Inflammatory macrophage treated with lipopolysaccharide for 4 hours (primary cell): ENCODE data around the gene ARHGDIG.

Source experiments
- DNase-seq: peaks from one replicate; pipeline ENCODE4 v3.0.0-alpha.2; 2020

The ARHGDIG gene

DNA sequence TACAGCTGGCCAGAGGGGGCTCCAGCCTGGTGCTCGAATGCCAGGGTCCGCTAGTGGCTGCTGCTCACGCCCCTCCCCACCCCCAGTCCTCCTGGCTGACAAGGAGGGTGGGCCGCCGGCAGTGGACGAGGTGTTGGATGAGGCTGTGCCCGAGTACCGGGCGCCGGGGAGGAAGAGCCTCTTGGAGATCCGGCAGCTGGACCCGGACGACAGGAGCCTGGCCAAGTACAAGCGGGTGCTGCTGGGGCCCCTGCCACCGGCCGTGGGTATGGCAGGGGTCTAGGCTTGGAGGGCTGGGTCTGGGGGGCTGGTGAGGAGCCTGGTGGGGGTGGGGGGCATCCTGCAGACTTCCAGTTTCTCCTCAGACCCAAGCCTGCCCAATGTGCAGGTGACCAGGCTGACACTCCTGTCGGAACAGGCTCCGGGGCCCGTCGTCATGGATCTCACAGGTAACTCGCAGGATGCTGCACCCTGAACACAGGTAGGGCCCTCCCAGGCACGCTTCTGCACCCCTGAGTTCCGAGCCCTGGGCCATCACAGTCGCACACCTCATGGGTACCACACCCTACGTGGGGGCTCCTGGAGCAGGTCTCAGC lies 1.4 kb downstream of the ARHGDIG start:
- no peak for DNase-seq

- DNase-seq, result no peak
Measured at GRCh38 chr16:282491-282890, 2.1 kb downstream of the ARHGDIG start.

GRCh38 chr16:283033-283805 lies 2.8 kb downstream of the ARHGDIG start, which contains the start of gene PDIA2:
PDIA2 (plus strand) TSS chr16:283164; CDS start chr16:283170, 6 bp downstream.
- no peak for DNase-seq

DNA sequence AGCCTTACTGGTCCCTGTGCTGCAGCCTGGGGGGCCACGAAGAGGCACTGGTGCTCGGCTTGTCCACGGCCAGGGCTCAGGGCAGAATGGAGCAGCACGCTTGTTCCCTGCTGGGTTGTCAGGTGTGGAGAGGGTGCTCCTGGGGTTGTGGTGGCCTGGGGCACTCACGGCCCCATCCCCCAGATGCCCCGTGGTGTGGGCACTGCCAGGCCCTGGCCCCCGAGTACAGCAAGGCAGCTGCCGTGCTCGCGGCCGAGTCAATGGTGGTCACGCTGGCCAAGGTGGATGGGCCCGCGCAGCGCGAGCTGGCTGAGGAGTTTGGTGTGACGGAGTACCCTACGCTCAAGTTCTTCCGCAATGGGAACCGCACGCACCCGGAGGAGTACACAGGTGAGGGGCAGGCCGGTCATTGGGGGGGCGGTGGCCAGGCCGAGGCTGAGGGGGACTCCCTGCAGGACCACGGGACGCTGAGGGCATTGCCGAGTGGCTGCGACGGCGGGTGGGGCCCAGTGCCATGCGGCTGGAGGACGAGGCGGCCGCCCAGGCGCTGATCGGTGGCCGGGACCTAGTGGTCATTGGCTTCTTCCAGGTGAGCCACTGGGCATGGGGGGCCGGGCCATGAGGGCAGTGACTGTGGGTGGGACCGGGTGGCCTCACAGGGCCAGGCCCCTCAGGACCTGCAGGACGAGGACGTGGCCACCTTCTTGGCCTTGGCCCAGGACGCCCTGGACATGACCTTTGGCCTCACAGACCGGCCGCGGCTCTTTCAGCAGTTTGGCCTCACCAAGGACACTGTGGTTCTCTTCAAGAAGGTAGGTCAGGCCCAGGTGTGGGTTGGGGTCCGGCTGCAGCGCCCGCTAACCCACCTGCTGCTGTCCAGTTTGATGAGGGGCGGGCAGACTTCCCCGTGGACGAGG lies 4.1 kb downstream of the ARHGDIG start:
- DNase-seq, result no peak

DNA sequence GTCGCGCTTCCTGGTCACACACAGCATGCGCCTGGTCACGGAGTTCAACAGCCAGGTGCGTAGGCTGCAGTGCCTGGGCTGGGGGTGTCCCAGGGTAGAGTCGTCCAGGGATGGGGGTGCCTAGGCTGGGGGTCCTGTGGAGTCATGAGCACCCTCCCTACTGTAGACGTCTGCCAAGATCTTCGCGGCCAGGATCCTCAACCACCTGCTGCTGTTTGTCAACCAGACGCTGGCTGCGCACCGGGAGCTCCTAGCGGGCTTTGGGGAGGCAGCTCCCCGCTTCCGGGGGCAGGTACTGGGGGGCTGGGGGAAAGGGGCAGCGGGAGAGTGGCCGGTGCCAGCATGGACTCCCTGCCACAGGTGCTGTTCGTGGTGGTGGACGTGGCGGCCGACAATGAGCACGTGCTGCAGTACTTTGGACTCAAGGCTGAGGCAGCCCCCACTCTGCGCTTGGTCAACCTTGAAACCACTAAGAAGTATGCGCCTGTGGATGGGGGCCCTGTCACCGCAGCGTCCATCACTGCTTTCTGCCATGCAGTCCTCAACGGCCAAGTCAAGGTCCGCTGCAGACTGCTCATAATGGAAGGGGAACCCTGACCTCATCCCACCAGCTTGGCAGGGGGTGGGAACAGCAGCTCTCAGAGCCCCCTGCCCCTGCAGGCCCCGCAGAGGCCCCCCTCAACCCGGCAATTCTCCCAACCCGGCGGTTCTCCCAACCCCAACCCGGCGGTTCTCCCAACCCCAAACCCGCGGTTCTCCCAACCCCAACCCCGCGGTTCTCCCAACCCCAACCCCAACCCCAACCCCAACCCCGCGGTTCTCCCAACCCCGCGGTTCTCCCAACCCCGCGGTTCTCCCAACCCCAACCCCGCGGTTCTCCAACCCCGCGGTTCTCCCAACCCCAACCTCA lies 5.0 kb downstream of the ARHGDIG start:
- no peak for DNase-seq

- no peak for DNase-seq
Measured at GRCh38 chr16:286491-287297, 6.3 kb downstream of the ARHGDIG start.

- no peak for DNase-seq
Measured at GRCh38 chr16:287298-287811, 7.0 kb downstream of the ARHGDIG start.

DNA sequence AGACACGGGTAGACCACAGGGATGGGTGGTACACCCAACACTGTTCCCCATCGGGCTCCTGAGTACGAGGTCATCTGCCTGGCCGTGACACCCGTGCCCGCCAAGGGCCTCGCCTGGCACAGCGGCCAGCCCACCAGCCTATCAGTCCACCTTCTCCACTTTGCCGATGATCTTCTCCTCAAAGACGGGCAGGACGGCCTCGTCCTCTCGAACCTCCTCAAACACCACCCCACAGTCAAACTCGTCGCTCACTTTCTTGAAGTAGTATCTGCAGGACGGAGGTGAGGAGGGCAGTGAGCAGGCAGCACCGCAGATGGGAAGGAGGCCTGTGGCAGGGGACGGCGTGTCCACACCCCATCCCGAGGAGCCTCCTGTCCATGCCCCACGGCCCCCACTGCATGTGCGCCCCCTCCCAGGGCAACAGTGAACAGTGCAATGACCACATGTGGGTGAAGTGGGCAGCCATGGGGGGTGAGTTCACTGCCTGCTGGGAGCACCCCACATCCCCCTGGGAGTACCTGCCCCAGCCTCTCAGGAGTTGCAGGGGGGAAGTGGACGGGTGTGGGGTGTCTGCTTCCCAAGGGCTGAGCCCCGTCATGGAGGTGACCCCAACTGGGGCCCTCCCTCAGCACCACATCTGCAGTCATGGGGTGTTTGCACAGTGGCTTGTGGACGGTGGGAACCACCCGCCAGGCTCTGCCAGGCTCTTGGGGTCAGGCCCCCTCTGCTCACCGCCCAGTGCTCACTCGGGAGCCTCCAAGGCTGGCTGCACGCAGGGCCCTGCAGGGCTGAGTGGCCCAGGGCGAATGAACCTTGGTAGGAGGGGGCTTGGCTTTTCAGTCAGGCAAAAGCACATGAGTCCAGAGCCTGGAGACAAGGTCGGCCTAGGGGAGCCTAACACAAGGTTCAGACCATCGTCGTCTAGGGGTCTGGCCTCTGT lies 7.9 kb downstream of the ARHGDIG start:
- no peak for DNase-seq

DNA sequence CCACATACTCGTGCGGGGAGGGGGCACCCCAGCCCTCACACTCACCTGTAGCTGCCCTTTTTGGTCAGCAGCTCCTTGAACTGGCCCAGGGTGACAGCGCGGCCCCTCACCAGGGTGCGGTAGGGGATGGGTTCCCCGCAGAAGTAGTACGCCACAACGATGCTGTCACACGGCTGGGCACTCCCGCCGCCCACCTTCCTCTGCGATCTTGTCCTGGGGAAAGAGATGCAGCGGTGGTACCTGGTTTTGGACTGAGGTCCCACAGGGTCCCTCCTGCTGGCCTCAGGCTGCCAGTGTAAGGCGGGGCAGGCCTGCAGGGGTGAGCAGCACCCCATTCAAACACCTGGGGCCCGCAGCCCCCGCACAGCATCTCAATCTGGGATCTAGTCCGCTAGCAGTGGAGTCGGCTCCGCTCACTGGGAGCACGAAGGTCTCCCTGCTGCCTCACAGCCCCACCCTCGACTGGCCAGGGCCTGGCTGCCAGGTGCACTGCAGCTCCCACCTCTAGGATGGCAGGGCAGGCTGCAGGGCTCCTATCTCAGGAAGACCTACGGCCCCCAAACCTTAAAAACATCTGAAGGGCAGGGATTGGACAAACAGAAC lies 9.1 kb downstream of the ARHGDIG start:
- no peak for DNase-seq

DNA sequence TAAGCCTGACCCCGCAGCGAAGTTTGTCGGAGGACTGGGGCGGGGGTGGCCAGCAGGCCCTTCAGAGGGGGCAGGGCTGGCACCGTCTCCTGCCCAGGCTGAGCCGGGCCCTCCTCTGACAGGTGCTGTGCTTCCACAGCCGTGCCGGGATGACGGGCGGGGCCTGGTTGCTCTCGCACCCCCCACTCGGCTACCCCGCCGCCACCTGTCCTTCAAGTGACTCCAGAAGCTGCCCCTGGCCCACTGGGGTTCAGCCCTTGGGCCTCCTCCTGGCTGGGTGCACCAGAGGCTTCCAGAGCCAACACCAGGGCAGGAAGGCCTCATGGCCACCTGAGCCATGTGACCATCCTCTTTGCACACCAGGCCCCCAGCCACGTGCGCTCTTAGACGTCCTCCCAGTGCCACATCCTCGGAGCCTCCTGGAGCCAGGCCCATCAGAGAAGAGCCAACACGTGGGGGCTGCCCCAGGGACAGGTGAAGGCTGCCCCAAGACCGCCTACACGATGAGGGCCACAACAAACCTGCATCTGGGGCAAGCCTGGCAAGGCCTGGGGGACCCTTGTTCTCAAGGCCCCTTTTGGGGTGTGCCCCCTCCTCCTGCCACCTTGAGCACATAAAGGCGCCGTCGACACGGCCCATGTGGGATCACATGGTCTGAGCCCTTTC lies 9.8 kb downstream of the ARHGDIG start:
- no peak for DNase-seq

- no peak for DNase-seq
Measured at GRCh38 chr16:290681-291405, 10.5 kb downstream of the ARHGDIG start.

DNA sequence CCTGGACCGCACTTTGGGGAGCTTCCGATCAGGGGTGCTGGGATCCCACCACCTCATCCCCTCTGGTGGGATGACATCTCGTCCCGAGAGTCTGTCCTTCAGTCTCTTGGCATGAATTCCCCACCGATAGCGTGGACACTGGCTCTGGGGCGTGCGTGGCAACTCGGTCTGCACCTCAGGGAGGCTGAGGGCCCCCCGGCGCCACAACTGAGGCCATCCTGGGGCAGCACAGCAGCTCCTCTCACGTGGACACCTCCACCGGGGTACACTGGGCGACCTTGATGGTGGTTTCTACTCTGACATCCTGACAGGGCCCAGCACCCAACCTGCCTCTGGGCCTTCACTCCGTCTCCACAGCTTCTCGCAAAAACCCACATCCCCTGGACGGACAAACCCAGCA lies 11.1 kb downstream of the ARHGDIG start:
- no peak for DNase-seq

GRCh38 chr16:293043-293775 lies 12.8 kb downstream of the ARHGDIG start:
- no peak for DNase-seq

- no peak for DNase-seq
Measured at GRCh38 chr16:296276-296675, 15.9 kb downstream of the ARHGDIG start.

GRCh38 chr16:296806-297510 lies 16.6 kb downstream of the ARHGDIG start:
- no peak for DNase-seq

GRCh38 chr16:297832-298231 lies 17.4 kb downstream of the ARHGDIG start:
- no peak for DNase-seq

DNA sequence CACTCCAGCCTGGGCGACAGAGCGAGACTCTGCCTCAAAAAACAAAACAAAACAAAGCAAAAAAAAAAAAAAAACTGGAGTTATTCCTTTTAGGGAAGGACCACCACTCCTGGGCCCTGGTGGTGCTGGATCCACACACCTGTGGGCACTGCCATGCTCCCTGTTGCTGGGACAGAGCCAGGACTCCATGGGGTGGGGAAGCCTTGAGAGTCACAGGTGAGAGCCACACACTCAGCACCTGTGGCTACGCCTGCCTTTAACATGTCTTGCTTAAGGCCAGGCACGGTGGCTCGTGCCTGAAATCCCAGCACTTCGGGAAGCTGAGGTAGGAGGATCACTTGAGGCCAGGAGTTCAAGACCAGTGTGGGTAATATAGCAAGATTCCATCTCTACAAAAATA lies 20.8 kb downstream of the ARHGDIG start:
- no peak for DNase-seq
